GM19193 (cell line): ENCODE data around the gene CENPO.

Source experiments
- POLR2A ChIP-seq: IDR thresholded peaks from 4 replicates; pipeline ENCODE4 v1.6.1; 2011; ENCODE audit not compliant: insufficient read depth, insufficient read length; ENCODE audit errors: extremely low read depth

CENPO gene

DNA sequence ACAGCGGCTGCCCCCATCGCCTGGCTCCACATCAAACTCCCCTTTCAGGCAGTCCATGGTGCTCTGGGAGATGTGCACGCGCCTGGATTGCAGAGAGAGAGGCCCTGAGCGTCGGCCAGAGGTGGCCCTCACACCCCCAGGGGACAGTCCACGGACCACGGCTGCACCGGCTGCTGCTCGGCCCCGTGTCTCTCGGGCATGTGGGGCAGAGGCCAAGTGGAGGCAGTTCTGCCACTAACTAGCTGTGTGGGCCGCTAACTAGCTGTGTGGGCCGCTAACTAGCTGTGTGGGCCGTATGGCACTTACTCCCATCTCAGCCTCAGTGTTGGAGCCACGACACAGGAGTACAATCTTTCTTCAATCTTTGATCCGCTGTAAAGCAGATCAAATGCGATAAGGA is 45.3 kb downstream of the CENPO start:
- no peak for TF ChIP-seq POLR2A

DNA sequence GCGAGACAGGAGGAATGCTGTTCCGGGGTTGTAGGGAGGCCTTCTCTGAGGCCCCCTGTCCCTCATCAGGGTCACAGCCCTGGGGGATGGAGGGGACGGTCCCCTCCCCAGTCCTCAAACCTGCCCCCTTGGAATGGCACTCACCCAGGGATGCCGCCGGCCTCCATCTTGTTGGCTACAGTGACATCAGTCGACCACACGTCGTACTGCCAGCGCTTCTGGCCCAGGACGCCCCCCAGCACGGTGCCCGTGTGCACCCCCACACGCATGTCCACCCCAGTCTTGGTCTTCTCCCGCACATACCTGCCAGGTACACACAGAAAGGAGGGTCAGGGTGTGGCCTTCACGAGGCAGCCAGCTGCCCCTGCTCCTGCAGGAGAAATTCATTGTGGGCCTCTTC is 46.5 kb downstream of the CENPO start:
- no peak for TF ChIP-seq POLR2A

DNA sequence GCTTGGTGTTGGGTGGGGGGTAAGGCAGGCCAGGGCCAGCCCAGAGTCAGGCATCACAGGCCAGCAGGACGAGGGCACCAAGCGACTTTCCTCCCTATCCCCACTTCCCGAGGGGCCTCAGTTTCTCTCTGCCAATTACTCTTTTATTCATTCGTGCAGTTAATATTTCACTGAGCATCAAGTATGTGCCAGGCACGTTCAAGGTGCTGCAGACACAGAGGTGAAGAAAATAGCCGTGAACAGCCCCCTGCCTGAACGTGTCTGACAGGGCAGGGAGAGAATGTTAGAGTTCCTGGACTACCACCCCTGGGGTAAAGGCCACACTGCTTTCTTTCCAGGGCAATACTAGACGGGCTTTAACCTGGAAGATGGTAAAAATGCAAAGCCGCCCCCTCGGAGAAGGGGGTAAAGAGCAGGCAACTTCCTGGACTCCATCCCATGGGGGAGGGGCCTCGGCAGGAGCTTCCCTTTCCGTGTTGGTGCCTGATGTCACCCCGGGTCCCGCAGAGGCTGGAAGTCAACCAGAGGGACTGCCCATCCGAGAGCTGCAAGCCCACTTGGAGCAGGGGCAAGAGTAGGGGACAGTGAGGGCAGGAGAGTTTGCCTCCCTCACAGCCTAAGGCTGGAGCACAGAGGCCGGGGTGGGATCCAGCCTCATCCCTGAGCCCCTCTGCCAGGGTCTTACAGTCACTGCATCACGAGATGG is 47.1 kb downstream of the CENPO start:
- no peak for TF ChIP-seq POLR2A

DNA sequence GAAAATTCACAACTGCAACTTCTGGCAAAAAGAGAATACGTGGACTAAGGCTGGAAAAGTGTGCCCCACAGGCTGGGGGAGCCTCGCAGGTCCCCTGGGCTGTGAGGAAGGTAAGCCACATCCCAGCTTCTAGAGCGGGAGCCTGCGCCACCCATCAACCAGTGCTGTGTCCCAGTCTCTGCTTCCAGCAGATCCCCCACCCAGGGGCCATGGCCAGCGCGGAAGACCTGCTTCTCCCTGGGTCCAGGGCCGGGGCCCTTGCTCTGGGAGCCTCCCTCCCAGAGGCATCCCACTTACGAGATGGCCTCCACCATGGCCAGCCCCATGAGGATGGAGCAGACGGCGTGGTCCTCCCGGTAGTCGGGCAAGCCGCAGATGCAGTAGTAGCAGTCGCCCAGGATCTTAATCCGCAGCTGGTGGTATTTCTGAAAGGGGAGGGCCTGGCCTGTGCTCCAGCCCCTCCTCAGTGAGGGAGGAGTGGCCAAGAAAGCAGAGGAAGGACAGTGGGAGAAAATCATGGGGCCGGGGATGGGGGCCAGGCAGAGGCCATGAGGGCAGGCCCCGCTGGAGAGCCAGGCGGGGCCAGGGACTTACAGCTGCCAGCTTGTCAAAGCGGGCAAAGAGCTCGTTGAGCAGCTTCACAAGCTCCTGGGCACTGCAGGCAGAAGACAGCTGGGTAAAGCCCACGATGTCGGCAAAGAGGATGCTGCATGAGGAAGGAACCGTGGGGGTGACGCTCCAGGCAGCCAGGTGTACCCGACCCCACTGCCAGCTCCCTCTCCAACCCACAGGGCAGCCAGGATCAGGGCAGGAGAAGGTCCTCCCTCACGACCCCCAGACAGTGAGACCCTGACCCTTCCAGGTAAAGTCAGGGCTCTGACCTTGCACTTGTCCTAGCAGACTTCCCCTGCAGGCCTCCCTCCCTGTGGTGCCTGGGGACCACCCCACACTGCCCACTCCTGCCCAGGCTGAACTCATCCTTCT is 48.0 kb downstream of the CENPO start:
- TF ChIP-seq POLR2A = no peak

- no peak for TF ChIP-seq POLR2A
Measured at GRCh38 chr2:24842081-24843050, 49.1 kb downstream of the CENPO start.

DNA sequence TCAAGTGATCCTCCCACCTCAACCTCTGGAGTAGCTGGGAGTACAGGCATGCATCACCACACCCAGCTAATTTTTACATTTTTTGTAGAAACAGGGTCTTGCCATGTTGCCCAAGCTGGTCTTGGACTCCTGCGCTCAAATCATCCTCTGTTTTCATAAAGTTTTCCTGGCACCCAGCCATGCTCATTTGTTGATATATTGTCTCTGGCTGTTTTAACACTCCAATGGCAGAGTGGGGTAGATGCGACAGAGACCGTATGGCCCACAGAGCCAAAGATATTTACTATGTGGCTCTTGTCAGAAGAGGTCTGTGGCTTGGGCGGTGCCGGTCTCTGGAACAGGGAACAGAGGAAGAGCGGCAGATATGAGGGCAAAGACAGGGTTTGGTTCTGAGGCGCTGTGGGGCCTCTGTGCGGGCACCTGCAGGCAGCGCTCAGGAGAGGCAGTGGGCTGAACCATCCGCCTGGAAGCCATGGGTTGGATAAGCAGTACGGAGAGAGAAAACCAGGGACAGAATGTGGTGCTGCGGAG is 50.2 kb downstream of the CENPO start:
- no peak for TF ChIP-seq POLR2A

GRCh38 chr2:24844023-24844685 is 50.9 kb downstream of the CENPO start:
- TF ChIP-seq POLR2A = no peak

- TF ChIP-seq POLR2A = no peak
Measured at GRCh38 chr2:24845691-24846090, 52.5 kb downstream of the CENPO start.

DNA sequence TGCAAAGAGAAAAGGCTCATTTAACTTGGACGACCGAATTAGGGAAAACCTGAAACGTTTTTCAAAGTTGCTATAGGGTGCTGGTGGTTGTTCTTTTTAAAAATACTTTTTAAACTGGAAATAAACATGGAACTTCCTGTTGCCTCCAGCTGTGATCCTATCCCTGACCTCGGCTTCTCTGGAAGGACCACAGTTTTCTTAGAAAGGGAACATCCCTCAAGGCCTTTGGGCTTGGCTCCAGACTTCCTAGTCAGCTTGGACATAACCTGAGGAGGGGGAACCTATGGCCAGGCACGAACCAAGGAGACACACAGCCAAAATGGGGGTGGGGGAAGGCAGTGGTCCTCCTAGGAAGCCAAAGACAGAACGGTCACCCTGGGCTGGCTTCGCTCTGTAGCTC is 57.7 kb downstream of the CENPO start:
- no peak for TF ChIP-seq POLR2A

- TF ChIP-seq POLR2A = no peak
Measured at GRCh38 chr2:24852026-24852425, 58.8 kb downstream of the CENPO start.

GRCh38 chr2:24852431-24853020 is 59.3 kb downstream of the CENPO start:
- TF ChIP-seq POLR2A = no peak

GRCh38 chr2:24853046-24853445 is 59.8 kb downstream of the CENPO start:
- TF ChIP-seq POLR2A = no peak

DNA sequence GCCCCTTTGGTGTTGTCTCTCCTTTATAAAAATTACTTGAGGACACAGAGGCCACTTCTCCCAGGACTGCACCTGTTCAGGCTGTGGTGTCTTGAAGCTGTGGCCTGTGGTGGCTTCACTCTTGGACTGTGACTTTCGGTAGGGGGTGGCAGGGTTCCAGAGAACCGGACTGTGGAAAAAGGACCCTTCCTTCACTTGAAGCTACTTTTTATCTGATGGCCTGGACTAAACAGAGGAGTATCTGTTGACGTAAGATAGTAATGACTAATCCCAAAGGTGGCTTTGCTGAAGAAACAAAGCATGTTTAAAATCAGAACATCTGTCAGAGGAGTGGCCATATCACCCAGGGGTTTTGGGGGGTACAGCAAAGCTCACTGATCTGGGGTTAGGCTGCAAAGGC is 60.8 kb downstream of the CENPO start:
- no peak for TF ChIP-seq POLR2A
